Measurements from ENCODE around the gene FRMD4A. TPM values are rescaled to one million over a fixed set of nuclear protein-coding genes. Genes with fewer than 3 reads are reported as not detected.
"Not testable (repeated sequence)": the region's sequence is repeated elsewhere in the genome, so short reads cannot be mapped to it uniquely, and the experiment has no call there.

The FRMD4A gene
- total RNA-seq, 2 experiments from 2014 or later, result 0.25 TPM; not detected in 1

DNA sequence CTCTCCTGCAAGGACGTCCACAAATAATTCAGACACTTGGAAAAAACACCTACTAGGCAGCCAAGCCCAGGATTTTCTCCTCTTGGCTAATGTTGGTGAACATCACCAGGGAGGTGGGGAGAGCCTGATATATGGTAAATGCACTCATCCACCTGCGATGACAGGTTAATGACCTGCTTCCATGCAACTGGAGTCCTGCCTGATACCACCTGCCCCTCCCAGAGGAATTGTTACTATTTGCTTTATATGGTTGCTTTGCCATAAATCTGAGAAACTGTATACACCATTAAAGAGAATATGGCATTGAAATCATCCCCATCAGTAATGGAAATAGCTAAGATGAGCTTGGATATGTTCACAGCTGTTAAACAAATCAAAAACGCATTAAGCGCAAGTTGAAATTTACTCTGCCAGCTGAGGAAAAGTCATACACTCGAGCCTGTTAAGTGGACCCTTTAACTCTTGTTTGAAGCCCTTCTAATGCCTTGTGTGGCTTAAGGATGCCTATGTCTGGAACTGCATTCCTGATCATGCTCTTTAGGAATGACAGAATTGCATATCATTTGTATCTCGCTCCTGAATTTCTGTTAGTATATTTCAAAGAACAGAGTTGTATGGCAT, 535.6 kb downstream of the FRMD4A start:
- DNase-seq, result no peak
- no peaks in the 10 kb centered on the region for H3K36me3 Mint-ChIP-seq (ENCODE audit: low read depth)
- H3K4me3 Mint-ChIP-seq, result peak overlapping the region; percentile 30
- CTCF ChIA-PET, result interaction anchor here (0.6 kb wide), 1 partner anchor 206 kb away, joined by 3 read pairs; no protein-coding TSS in a partner anchor
- POLR2A ChIA-PET, result no interaction called here
- H3K9me3 Mint-ChIP-seq, result no peaks in the 10 kb centered on the region
- peaks cover 49% of the 10 kb centered on the region for H3K4me1 Mint-ChIP-seq
- peaks cover 3% of the 10 kb centered on the region for H3K27me3 Mint-ChIP-seq
- H3K27ac Mint-ChIP-seq, result peak overlapping the region; percentile 82

DNA sequence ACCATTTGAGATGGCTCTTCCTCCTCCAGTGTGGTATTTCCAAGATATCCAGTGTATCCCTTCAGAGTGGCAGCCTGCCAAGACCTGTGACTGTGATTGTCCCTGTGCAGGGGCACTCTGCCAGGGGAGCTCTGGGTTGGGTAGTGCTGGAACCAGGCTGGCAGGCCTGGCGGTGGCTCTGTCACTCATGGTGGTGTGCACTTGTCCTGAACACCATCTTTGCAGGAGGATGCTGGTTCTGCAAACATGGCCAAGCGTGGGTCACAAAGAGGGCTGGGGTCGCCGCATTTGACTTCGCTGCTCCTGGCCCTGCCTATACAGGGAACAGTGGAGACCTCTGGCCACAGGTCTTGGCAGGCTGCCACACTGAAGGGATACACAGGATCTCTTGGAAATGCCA, 538.7 kb downstream of the FRMD4A start:
- Mint-ChIP-seq H3K4me3 (no peak overlapping the region), H3K27me3 (peaks cover 3% of the 10 kb centered on the region), H3K9me3 (no peaks in the 10 kb centered on the region), H3K27ac (no peak overlapping the region), H3K4me1 (peaks cover 35% of the 10 kb centered on the region), H3K36me3 (ENCODE audit: low read depth) (no peaks in the 10 kb centered on the region)
- CTCF ChIA-PET, result interaction anchor here (0.9 to 1.1 kb wide), 2 partner anchors 10 to 15 kb away, joined by 3 to 4 read pairs; no protein-coding TSS in a partner anchor
- POLR2A ChIA-PET, result no interaction called here
- DNase-seq, result no peak

DNA sequence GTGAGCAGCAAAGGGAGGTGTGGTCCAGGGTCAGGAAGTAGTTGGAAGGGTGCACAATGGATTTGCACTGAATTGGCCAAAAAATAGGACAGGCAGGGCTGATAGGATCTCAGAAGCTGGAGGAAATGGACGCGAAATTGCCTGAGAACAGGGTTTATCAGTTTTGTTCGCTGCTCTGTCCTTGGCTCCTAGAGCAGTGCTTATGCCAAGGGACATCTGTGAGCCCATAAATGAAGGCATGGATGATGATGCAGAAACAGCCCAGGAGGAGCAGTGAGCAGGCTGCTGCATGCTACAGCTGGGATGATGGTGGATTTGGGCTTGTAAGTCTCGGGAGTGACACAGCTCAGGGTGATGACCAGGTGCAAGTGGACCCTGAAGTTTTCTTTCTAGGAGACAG, 539.2 kb downstream of the FRMD4A start:
- ChIA-PET POLR2A (no interaction called here), CTCF (interaction anchor here (0.9 to 1.2 kb wide), 3 partner anchors 8 to 16 kb away, joined by 3 to 4 read pairs (median 3); no protein-coding TSS in a partner anchor)
- H3K9me3 Mint-ChIP-seq, result no peaks in the 10 kb centered on the region
- no peak overlapping the region for H3K27ac Mint-ChIP-seq
- H3K27me3 Mint-ChIP-seq, result peaks cover 3% of the 10 kb centered on the region
- peaks cover 35% of the 10 kb centered on the region for H3K4me1 Mint-ChIP-seq
- H3K36me3 Mint-ChIP-seq (ENCODE audit: low read depth), result no peaks in the 10 kb centered on the region
- no peak for DNase-seq
- H3K4me3 Mint-ChIP-seq, result no peak overlapping the region

DNA sequence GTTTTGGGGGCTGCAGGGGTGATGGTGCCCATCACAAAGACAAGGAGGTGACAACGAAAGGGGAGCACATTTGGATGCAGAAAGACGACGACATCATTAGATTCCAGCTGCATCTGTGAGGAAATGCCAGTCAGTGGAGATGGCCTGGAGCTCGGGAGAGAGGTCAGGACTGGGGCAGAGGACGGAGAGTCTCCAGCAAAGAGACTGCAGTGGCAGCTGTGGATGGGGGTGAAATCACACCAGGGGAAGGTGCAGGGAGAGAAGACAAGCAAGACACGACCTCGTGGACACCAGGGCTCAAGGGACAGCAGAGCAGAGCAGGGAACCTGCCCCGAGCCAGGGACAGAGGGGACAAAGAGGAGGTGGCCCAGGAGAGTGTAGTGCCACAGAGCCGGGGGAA, 540.5 kb downstream of the FRMD4A start:
- no peak for DNase-seq
- Mint-ChIP-seq H3K9me3 (no peaks in the 10 kb centered on the region), H3K4me1 (peaks cover 28% of the 10 kb centered on the region), H3K36me3 (ENCODE audit: low read depth) (no peaks in the 10 kb centered on the region), H3K4me3 (no peak overlapping the region), H3K27me3 (peaks cover 3% of the 10 kb centered on the region), H3K27ac (no peak overlapping the region)
- CTCF ChIA-PET, result interaction anchor here (0.6 to 1.3 kb wide), 2 partner anchors 24 to 1338 kb away, joined by 3 to 5 read pairs; no protein-coding TSS in a partner anchor
- POLR2A ChIA-PET, result no interaction called here

DNA sequence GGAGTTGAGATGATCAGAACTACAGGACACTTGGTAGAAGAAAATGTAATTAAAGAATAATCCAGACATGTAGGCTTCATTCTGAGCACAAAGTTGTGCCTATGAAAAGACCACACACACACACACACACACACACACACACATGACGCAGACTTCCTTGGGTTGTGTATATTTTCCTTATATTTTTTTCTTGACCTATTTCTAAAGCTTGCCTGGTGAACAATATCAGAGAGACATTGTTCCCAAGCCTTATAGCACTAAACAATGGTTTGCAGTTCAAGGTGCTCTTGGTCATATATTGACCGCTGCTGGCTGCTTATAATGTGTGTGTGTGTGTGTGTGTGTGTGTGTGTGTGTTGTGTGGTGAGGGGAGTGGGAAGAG, 541.3 kb downstream of the FRMD4A start:
- H3K4me3 Mint-ChIP-seq, result no peak overlapping the region
- H3K4me1 Mint-ChIP-seq, result peaks cover 21% of the 10 kb centered on the region
- no peaks in the 10 kb centered on the region for H3K36me3 Mint-ChIP-seq (ENCODE audit: low read depth)
- DNase-seq, result no peak
- H3K9me3 Mint-ChIP-seq, result no peaks in the 10 kb centered on the region
- ChIA-PET POLR2A (no interaction called here), CTCF (interaction anchor here (0.6 kb wide), 1 partner anchor 1339 kb away, joined by 5 read pairs; no protein-coding TSS in a partner anchor)
- peaks cover 3% of the 10 kb centered on the region for H3K27me3 Mint-ChIP-seq
- H3K27ac Mint-ChIP-seq, result no peak overlapping the region

DNA sequence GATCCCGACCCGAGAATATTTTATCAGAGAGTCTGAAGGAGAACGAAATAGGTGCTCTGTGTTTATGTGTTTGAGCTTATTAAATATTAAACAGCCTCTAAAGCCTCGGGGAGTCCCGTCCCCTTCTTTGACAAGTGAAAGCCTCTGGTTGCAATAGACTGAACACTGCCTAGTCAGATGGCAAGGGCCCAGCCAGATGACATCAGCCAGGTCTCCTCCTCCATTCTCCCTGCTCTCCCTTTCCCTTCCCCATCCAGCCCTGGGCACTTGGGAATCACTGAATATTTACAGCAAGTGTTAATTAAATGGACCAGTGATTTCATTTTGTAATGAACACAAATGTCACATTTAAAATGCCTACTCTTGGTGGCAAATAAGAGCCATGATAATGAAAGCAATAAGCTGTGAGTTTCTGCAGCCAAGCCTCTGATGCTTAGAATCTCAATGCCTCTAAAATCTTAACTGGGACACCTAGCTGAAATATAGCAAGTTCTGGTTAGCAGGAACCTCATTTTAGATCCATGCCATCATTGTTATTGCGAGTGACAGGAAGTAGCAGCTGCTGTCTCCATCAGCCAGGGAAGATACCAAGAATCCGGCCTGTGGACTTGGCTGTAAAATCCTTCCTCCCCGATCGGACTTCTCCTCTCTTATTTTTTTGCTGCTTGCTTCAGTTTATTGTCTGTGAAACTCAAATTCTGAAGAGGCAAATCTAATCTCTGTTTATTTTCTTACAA, 541.8 kb downstream of the FRMD4A start:
- DNase-seq, result no peak
- H3K36me3 Mint-ChIP-seq (ENCODE audit: low read depth), result no peaks in the 10 kb centered on the region
- CTCF ChIA-PET, result interaction anchor here (0.6 kb wide), 1 partner anchor 689 kb away, joined by 3 read pairs; the partner anchor contains the start of gene OPTN
- peaks cover 3% of the 10 kb centered on the region for H3K27me3 Mint-ChIP-seq
- no peaks in the 10 kb centered on the region for H3K9me3 Mint-ChIP-seq
- H3K4me1 Mint-ChIP-seq, result peaks cover 24% of the 10 kb centered on the region
- no peak overlapping the region for H3K4me3 Mint-ChIP-seq
- POLR2A ChIA-PET, result no interaction called here
- no peak overlapping the region for H3K27ac Mint-ChIP-seq

DNA sequence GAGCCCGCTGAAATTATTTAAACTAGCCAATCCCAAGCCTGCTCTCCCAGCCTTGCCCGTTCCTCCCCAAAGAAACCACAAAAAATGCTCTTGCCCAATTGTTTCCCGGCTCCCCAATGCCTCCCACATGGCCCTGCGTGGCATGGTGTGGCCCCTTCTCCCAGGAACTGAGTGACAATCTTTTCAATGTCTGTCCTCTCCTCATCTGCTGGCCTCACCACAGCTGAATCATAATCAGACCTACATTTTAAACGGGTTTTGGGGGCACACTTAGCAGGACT, 542.5 kb downstream of the FRMD4A start:
- ChIA-PET CTCF (interaction anchor here (0.6 kb wide), 1 partner anchor 688 kb away, joined by 3 read pairs; the partner anchor contains the start of gene OPTN), POLR2A (no interaction called here)
- Mint-ChIP-seq H3K4me1 (peaks cover 21% of the 10 kb centered on the region), H3K36me3 (ENCODE audit: low read depth) (no peaks in the 10 kb centered on the region), H3K27me3 (no peaks in the 10 kb centered on the region), H3K9me3 (no peaks in the 10 kb centered on the region), H3K4me3 (no peak overlapping the region), H3K27ac (no peak overlapping the region)
- DNase-seq, result no peak

DNA sequence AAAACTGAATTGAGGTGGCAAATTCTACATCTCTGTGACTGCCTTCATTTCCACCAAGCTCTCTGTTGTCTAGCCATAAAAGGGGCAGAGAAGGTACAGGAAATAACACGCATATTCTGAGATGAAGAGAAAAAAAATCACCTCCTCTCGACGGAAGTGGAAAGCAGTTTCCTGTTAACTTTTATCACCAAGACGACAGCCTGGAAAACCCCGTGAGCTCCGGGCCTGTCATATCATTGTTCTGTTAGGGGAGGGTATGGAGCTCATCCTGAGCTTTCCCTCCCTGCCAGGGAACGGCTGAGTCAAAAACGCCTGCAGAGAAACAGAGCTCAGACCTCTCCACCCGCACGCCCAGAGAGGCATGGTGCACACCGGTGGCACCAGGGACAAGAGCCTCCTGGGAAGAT, 543.7 kb downstream of the FRMD4A start:
- no peaks in the 10 kb centered on the region for H3K36me3 Mint-ChIP-seq (ENCODE audit: low read depth)
- POLR2A ChIA-PET, result interaction anchor here (0.7 to 1.5 kb wide), 2 partner anchors 12 to 398 kb away, joined by 3 to 11 read pairs; no protein-coding TSS in a partner anchor
- no peaks in the 10 kb centered on the region for H3K27me3 Mint-ChIP-seq
- H3K4me3 Mint-ChIP-seq, result peak overlapping the region; percentile 65
- CTCF ChIA-PET, result interaction anchor here (0.5 to 0.6 kb wide), 3 partner anchors 10 to 1294 kb away, joined by 3 to 4 read pairs (median 3); no protein-coding TSS in a partner anchor
- no peaks in the 10 kb centered on the region for H3K9me3 Mint-ChIP-seq
- no peak overlapping the region for H3K27ac Mint-ChIP-seq
- H3K4me1 Mint-ChIP-seq, result peaks cover 18% of the 10 kb centered on the region
- peak; percentile 84 for DNase-seq

DNA sequence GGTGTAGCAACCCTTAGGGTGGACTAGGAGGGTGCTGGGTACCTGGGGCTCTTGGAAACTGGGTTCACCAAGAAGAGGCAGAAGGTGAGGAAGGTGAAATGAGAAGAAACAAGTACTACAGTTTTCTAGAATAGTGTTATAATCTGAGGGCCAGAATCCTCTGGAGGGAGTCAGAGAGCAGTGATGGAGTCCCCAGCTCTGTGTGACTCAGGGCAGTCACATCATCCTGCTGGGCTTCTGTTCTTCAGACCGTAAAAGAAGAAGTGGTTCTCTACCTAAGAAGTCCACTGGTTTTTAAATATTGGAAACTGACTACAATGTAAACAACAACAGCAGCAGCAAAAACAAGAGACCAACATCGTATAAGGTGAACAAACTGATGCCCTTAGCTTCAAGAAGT, 546.7 kb downstream of the FRMD4A start:
- ChIA-PET POLR2A (interaction anchor here (1.0 kb wide), 1 partner anchor 401 kb away, joined by 4 read pairs; no protein-coding TSS in a partner anchor), CTCF (interaction anchor here (0.5 to 0.7 kb wide), 2 partner anchors 418 to 1401 kb away, joined by 4 to 5 read pairs; no protein-coding TSS in a partner anchor)
- Mint-ChIP-seq H3K9me3 (no peaks in the 10 kb centered on the region), H3K27ac (peak overlapping the region; percentile 48), H3K27me3 (no peaks in the 10 kb centered on the region), H3K4me3 (no peak overlapping the region), H3K4me1 (peaks cover 15% of the 10 kb centered on the region), H3K36me3 (ENCODE audit: low read depth) (no peaks in the 10 kb centered on the region)
- peak; percentile 58 for DNase-seq

DNA sequence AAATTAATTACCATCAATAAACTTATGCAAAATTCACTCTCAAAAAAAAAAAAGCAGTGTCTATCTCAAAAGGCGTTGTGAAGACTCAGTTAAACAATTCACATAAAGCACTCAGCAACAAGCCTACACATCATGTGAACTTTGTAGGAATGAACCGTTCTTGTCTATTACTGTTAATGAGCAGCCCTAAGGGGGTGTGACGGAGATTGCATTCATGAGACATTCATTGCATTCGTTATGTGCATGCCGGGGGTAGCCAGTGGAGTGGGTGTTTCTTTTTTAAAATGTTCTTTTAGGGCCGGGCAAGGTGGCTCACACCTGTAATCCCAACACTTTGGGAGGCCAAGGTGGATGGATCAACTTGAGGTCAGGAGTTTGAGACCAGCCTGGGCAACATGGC, 551.0 kb downstream of the FRMD4A start:
- H3K9me3 Mint-ChIP-seq, result no peaks in the 10 kb centered on the region
- H3K36me3 Mint-ChIP-seq (ENCODE audit: low read depth), result no peaks in the 10 kb centered on the region
- POLR2A ChIA-PET, result no interaction called here
- H3K27me3 Mint-ChIP-seq, result peaks cover 6% of the 10 kb centered on the region
- H3K4me1 Mint-ChIP-seq, result peaks cover 9% of the 10 kb centered on the region
- no peak overlapping the region for H3K27ac Mint-ChIP-seq
- DNase-seq, result no peak
- H3K4me3 Mint-ChIP-seq, result no peak overlapping the region
- CTCF ChIA-PET, result no interaction called here

DNA sequence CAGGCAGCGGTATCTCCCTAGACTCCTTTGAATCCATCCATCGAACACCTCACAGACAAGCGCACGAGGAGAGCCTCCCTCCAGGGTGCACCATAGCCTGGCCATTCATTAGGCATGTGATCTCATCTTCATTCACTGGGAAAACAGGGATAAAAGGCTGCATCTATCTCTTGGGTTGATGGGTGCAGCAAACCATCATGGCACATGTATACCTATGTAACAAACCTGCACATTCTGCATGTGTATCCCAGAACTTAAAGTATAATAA, 552.1 kb downstream of the FRMD4A start:
- H3K4me1 Mint-ChIP-seq; POLR2A ChIA-PET; CTCF ChIA-PET; H3K27ac Mint-ChIP-seq; H3K9me3 Mint-ChIP-seq; H3K4me3 Mint-ChIP-seq; H3K36me3 Mint-ChIP-seq (ENCODE audit: low read depth); DNase-seq; H3K27me3 Mint-ChIP-seq: not testable (repeated sequence)

DNA sequence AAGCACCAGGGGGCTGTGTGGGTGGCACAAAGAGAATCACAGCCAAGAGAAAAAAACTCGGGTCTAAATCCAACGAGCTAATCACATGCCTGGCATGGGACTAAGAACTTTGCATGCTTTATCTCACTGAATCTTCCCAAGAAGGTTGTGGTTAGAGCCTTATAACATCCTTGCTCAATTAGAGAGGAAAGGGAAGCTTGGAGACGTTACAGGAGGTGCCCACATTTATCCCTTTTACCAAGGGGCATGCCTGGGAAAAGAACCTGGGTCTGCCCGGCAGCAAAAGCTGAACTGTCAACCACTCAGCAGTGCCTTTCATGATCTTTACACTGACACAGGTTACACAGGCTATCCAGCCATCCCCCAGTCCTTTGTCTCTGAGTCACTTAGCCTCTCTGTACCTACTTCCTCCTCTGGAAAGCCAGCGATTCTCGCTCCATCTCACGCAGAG, 553.8 kb downstream of the FRMD4A start:
- ChIA-PET POLR2A (no interaction called here), CTCF (interaction anchor here (0.7 to 0.8 kb wide), 2 partner anchors 10 to 68 kb away, joined by 3 to 4 read pairs; no protein-coding TSS in a partner anchor)
- Mint-ChIP-seq H3K27ac (no peak overlapping the region), H3K4me1 (no peaks in the 10 kb centered on the region), H3K36me3 (ENCODE audit: low read depth) (no peaks in the 10 kb centered on the region), H3K27me3 (peaks cover 6% of the 10 kb centered on the region), H3K4me3 (no peak overlapping the region), H3K9me3 (no peaks in the 10 kb centered on the region)
- no peak for DNase-seq
